ENCODE data around the gene PLAAT3.
A peak's percentile ranks its signal among the peaks of the same experiment; 100 is the strongest.
"Not testable (repeated sequence)": the region's sequence is repeated elsewhere in the genome, so short reads cannot be mapped to it uniquely, and the experiment has no call there.

Gene PLAAT3

DNA sequence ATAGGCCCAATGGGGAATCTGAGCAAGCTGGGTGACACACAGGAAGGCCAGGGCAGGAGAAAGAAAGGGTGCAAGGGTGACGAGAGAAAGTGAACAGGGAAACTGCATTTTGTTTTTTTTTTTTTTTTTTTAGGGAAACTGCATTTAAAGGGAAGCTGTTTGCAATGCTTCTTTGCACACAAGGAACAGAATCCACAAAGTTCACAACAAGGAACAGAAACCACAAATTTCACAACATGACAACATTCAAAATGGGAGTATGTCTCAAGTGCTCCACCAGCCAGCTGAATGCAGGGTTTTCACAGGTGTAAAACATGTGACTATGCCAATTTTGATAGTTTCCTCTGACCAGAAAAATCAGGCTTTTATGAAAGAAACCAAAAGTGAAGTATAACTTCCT lies 6.8 kb upstream of the PLAAT3 start:
- Histone ChIP-seq H3K36me3 (no peaks in the 10 kb centered on the region), H3K9me3 (ENCODE audit: severe bottlenecking) (no peaks in the 10 kb centered on the region), H3K27me3 (ENCODE audit: insufficient read depth, low read depth, severe bottlenecking) (no peaks in the 10 kb centered on the region), H3K27ac (no peak overlapping the region), H3K4me3 (ENCODE audit: low read depth, low read length) (no peak overlapping the region)
- TF ChIP-seq, protein P1, sequence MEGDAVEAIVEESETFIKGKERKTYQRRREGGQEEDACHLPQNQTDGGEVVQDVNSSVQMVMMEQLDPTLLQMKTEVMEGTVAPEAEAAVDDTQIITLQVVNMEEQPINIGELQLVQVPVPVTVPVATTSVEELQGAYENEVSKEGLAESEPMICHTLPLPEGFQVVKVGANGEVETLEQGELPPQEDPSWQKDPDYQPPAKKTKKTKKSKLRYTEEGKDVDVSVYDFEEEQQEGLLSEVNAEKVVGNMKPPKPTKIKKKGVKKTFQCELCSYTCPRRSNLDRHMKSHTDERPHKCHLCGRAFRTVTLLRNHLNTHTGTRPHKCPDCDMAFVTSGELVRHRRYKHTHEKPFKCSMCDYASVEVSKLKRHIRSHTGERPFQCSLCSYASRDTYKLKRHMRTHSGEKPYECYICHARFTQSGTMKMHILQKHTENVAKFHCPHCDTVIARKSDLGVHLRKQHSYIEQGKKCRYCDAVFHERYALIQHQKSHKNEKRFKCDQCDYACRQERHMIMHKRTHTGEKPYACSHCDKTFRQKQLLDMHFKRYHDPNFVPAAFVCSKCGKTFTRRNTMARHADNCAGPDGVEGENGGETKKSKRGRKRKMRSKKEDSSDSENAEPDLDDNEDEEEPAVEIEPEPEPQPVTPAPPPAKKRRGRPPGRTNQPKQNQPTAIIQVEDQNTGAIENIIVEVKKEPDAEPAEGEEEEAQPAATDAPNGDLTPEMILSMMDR (IDR thresholded peaks at IDR 0.05; ENCODE audit: low read depth, low read length): no peak
- DNase-seq: no peak

DNA sequence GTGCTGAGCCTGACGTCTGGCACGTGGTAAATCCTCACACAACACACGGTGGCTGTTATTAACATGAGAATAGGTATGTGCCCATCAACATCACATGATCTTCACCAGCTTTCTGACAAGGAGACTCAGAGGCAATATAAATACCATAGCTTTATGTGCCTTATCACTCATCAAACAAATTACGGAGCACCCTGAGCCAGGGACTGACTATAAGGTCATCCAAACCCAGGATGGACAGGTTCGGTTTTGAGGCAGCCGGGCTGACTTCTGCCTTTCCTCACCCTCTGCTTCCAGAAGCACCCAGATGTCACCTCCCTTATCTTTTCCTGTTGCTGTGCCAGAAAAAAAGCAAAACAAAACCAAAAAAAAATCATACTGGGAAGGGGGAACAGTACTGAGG lies 5.7 kb upstream of the PLAAT3 start:
- Histone ChIP-seq H3K27me3 (ENCODE audit: insufficient read depth, low read depth, severe bottlenecking) (no peaks in the 10 kb centered on the region), H3K27ac (no peak overlapping the region), H3K36me3 (no peaks in the 10 kb centered on the region), H3K9me3 (ENCODE audit: severe bottlenecking) (no peaks in the 10 kb centered on the region), H3K4me3 (ENCODE audit: low read depth, low read length) (no peak overlapping the region)
- no peak for DNase-seq
- TF ChIP-seq, protein P1 (IDR thresholded peaks at IDR 0.05; ENCODE audit: low read depth, low read length): no peak

DNA sequence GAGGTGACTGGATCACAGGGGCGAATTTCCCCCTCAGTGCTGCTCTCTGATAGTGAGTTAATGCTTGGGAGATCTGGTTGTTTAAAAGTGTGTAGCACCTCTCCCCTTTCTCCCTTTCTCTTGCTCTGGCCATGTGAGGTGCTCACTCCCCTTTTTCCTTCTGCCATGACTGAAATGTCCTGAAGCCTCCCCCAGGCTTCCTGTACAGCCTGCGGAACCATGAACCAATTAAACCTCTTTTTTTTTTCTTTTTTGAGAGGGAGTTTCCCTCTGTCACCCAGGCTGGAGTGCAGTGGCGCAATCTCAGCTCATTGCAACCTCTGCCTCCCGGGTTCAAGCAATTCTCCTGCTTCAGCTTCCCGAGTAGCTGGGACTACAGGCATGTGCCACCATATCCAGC lies 3.5 kb upstream of the PLAAT3 start:
- H3K36me3 ChIP-seq; H3K27ac ChIP-seq; H3K4me3 ChIP-seq (ENCODE audit: low read depth, low read length); H3K9me3 ChIP-seq (ENCODE audit: severe bottlenecking); DNase-seq: not testable (repeated sequence)
- H3K27me3 ChIP-seq (ENCODE audit: insufficient read depth, low read depth, severe bottlenecking): peaks cover 16% of the 10 kb centered on the region

DNA sequence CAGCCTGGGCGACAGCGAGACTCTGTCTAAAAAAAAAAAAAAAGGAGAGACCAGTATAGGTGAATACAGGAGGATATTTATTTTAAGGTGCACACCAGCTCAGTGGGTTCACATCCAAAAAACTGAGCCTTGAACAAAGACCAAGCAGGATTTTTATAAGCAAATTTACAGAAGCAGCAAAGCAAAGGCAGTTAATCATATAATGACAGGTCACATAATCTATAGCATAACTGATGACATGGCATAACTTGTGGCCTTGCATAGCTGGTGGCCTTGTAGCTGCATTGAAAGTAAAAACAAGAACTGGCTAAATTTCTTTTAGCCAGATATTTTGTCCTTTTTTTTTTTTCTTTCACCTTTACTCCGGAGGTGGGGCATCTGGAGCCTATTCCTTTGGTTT lies 2.7 kb upstream of the PLAAT3 start:
- TF ChIP-seq, protein P1 (IDR thresholded peaks at IDR 0.05; ENCODE audit: low read depth, low read length): no peak
- Histone ChIP-seq H3K27me3 (ENCODE audit: insufficient read depth, low read depth, severe bottlenecking) (peaks cover 16% of the 10 kb centered on the region), H3K36me3 (no peaks in the 10 kb centered on the region), H3K9me3 (ENCODE audit: severe bottlenecking) (no peaks in the 10 kb centered on the region), H3K4me3 (ENCODE audit: low read depth, low read length) (no peak overlapping the region), H3K27ac (no peak overlapping the region)
- DNase-seq: no peak

DNA sequence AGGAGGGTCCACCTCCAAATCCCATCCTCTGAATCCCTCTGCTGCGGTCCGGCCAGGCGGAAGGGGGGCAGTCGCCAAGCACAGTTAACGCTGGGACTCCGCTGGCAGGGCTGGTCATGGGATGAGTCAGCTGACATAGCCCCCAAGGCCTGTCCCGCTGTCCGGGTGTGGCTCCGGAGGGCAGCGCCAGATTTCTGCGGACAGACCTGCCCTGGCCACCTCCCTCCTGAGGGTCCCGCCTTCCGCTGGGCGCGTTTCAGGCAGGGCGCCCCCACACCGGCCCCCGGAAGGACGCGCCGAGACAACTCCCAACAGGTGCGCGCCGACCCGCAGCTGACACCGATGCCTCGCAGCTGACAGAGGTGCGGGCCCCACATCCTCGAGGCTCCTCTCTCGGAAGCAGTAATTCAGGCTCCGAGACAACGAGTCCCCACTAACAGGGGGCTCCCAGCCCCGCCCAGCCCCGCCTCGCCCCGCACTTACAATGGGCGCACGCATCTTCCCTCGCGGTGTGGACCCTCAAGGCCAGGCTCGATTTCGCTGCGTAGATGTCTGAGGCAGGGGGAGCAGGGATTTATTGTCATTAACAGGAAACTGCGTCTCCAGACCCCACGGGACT lies 607 bp downstream of the PLAAT3 start:
- H3K9me3 ChIP-seq (ENCODE audit: severe bottlenecking): no peaks in the 10 kb centered on the region
- peak; percentile 15 for DNase-seq
- H3K36me3 ChIP-seq: no peaks in the 10 kb centered on the region
- TF ChIP-seq, protein P1 (IDR thresholded peaks at IDR 0.05; ENCODE audit: low read depth, low read length): no peak
- H3K27ac ChIP-seq: no peak overlapping the region
- H3K27me3 ChIP-seq (ENCODE audit: insufficient read depth, low read depth, severe bottlenecking): peaks cover 16% of the 10 kb centered on the region
- peak overlapping the region; percentile 52 for H3K4me3 ChIP-seq (ENCODE audit: low read depth, low read length)

DNA sequence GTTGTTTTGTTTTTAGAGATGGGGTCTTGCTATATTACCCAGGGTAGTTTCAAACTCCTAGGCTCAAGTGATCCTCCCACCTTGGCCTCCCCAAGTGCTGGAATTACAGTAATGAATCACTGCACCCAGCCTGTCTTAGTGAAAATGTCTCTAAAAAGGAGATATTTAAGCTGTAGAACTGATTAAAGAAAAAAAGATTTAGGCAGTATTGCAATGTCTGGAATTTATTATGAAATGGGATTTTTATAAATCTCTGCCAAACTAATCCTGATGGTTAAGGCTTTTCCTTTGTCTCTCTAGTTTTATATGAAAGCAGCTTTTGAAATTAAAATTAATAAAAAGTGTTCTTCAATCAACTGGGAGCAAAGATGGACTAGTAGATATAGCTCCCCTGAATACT lies 2.1 kb downstream of the PLAAT3 start:
- H3K27me3 ChIP-seq (ENCODE audit: insufficient read depth, low read depth, severe bottlenecking): peaks cover 16% of the 10 kb centered on the region
- no peak for DNase-seq
- no peaks in the 10 kb centered on the region for H3K9me3 ChIP-seq (ENCODE audit: severe bottlenecking)
- H3K27ac ChIP-seq: no peak overlapping the region
- TF ChIP-seq, protein P1 (IDR thresholded peaks at IDR 0.05; ENCODE audit: low read depth, low read length): no peak
- no peak overlapping the region for H3K4me3 ChIP-seq (ENCODE audit: low read depth, low read length)
- H3K36me3 ChIP-seq: no peaks in the 10 kb centered on the region
